Cardiac atrium fibroblast (primary cell): ENCODE data around the gene TEKT1. TPM values are rescaled to one million over a fixed set of nuclear protein-coding genes. Genes with fewer than 3 reads are reported as not detected.

Experiments
- total RNA-seq: library from RNA; depleted of rRNA; stranded (reverse); fragments of >200 nt; gene quantifications from 2 replicates; pipeline ENCODE4 v1.2.3, GENCODE V29; 2015

The TEKT1 gene
- not detected in 2 replicates for total RNA-seq

DNA sequence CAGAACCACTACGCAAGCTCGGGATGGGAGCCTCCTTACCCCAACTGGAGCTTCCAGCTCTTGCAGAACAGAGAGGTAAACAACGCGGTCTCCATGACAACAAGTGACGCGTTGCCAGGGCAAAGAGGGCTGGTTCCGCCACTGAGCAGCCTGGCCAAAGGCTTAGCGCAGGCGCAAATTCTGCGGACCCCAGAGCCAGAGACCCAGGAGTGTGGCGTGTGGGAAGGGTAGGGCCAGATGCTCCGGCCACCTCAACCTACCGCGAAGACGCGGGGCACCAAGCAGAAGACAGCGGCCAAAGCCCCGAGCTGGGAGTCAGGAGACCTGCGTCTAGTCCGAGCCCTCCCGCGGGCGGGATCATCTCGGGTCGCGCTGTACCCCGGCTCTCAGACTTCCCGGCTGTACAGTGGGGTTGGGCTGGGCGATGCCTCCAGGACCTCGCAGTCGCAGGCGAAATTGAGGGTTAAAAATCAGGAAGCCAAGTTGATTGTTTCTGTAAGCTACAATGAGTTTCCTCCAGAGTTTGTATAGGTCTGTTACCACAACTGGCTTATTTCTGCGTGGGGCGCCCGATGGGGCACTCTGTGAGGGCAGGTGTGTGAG lies at the start of gene TEKT1:
TSS of gene TEKT1 (minus strand) at position 69 of the 603 bp plus-strand sequence. CDS start 1,353 bp downstream, outside the sequence.

GRCh38 chr17:6775871-6776405 lies 55.6 kb downstream of the TEKT1 start, which contains the start of gene FBXO39:
FBXO39 (plus strand) TSS chr17:6776215; CDS start chr17:6779869, 3,654 bp downstream.

DNA sequence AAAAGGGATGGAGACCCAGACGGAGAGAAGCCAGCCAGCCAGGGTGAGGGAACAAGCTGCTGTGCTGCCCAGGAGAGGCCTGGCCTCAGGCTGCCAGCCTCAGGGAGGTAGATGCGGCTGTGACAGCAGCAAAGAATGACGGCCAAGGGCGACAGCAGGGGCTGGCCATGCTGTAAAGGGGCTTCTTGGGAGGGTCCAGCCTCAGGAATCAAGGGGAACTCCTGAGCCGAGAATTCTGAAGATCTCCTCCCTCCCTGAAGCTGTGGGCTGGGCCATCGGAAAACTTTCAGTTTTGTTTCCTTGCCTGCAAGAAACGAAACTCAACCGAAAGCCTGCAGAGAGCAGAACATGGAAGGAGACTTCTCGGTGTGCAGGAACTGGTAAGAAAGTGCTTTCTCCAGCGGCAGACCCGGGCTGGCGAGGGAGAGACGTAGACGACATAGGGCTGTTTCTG lies 75.8 kb downstream of the TEKT1 start, which contains the start of gene XAF1:
TSS of gene XAF1 (plus strand) at position 316 of the 454 bp plus-strand sequence. CDS start at position 349, 33 bp downstream.

Other genes starting within 250 kb of the TEKT1 start
- gene KIAA0753, start 191.0 kb downstream of the TEKT1 start, total RNA-seq, result 7.9 and 15.1 TPM in 2 replicates
- gene TXNDC17, start 190.7 kb downstream of the TEKT1 start, total RNA-seq, result 150 and 225 TPM in 2 replicates
- gene MED31, start 180.1 kb downstream of the TEKT1 start, total RNA-seq, result 13.4 and 16.4 TPM in 2 replicates
- 1.6 and 2.9 TPM in 2 replicates for gene C17orf100, start 180.0 kb downstream of the TEKT1 start, total RNA-seq
- not detected in 2 replicates for gene SLC13A5, start 118.4 kb downstream of the TEKT1 start, total RNA-seq
- 3.2 and 4.4 TPM in 2 replicates for gene XAF1, start 75.7 kb downstream of the TEKT1 start, total RNA-seq
- gene FBXO39, start 55.5 kb downstream of the TEKT1 start, total RNA-seq, result not detected in 2 replicates
- not detected in 2 replicates for gene ALOX12, start 164.3 kb upstream of the TEKT1 start, total RNA-seq
- 237 and 238 TPM in 2 replicates for gene RNASEK, start 180.9 kb upstream of the TEKT1 start, total RNA-seq
- gene BCL6B, start 191.3 kb upstream of the TEKT1 start, total RNA-seq, result 0.90 and 4.7 TPM in 2 replicates
- gene SLC16A13, start 204.3 kb upstream of the TEKT1 start, total RNA-seq, result 0.90 and 1.1 TPM in 2 replicates
- gene SLC16A11, start 212.4 kb upstream of the TEKT1 start, total RNA-seq, result not detected in 2 replicates
- not detected in 2 replicates for gene CLEC10A, start 248.5 kb upstream of the TEKT1 start, total RNA-seq